LNCaP clone FGC (cell line): ENCODE results near the gene ZCCHC17.
A peak's percentile ranks its signal among the peaks of the same experiment; 100 is the strongest.

Experiments used
- DNase-seq: peaks from one replicate; pipeline ENCODE4 v3.0.0-alpha.2; 2011; ENCODE audit warnings: low read depth
- H3K4me3 ChIP-seq: 2 replicates; pipeline ENCODE4 v1.5.1; 2011; ENCODE audit warnings: mild to moderate bottlenecking, low read depth, low read length, control low read depth
- CTCF ChIP-seq: IDR thresholded peaks from 2 replicates; pipeline ENCODE4 v1.5.1; 2012; ENCODE audit warnings: mild to moderate bottlenecking; ENCODE audit not compliant: control insufficient read depth, insufficient read depth; ENCODE audit errors: extremely low read depth

The ZCCHC17 gene

GRCh38 chr1:31390071-31390470 is 93.2 kb downstream of the ZCCHC17 start:
- no peak for TF ChIP-seq CTCF
- H3K4me3 ChIP-seq = no peak overlapping the region
- DNase-seq = peak; percentile 71

- no peak for TF ChIP-seq CTCF
- H3K4me3 ChIP-seq = no peak overlapping the region
- DNase-seq = no peak
These were observed 96.6 kb downstream of the ZCCHC17 start for GRCh38 chr1:31393463-31393862.

GRCh38 chr1:31394584-31395193 is 97.9 kb downstream of the ZCCHC17 start:
- DNase-seq = peak; percentile 59
- TF ChIP-seq CTCF = peak; percentile 88
- H3K4me3 ChIP-seq = peak overlapping the region; percentile 27

- H3K4me3 ChIP-seq = no peak overlapping the region
- TF ChIP-seq CTCF = 0 out of 2 replicates have a peak, but pooled peaks have one; percentile 2
- DNase-seq = no peak
These were observed 100.0 kb downstream of the ZCCHC17 start for GRCh38 chr1:31396633-31397351.

- no peak for TF ChIP-seq CTCF
- no peak for DNase-seq
- H3K4me3 ChIP-seq = no peak overlapping the region
These were observed 100.7 kb downstream of the ZCCHC17 start for GRCh38 chr1:31397360-31398095.

GRCh38 chr1:31398246-31398645 is 101.4 kb downstream of the ZCCHC17 start:
- no peak for TF ChIP-seq CTCF
- no peak for DNase-seq
- H3K4me3 ChIP-seq = no peak overlapping the region
